Osteoblast (primary cell): ENCODE data around the gene DTX3. TPM values are rescaled to one million over a fixed set of nuclear protein-coding genes. Genes with fewer than 3 reads are reported as not detected.
A peak's percentile ranks its signal among the peaks of the same experiment; 100 is the strongest.
"Not testable (repeated sequence)": the region's sequence is repeated elsewhere in the genome, so short reads cannot be mapped to it uniquely, and the experiment has no call there.

Experiments
- DNase-seq: peaks from one replicate; pipeline ENCODE4 v3.0.0; 2011; ENCODE audit warnings: low spot score, mixed read lengths; ENCODE audit not compliant: insufficient read length; ENCODE audit errors: missing footprints
- H2AFZ ChIP-seq: 2 replicates; pipeline ENCODE4 v1.6.0; 2011; ENCODE audit warnings: mild to moderate bottlenecking, low read length
- H3K27ac ChIP-seq: 2 replicates; pipeline ENCODE4 v1.5.1; 2011; ENCODE audit warnings: mild to moderate bottlenecking, low read depth, low read length, moderate library complexity
- H3K27me3 ChIP-seq: 2 replicates; pipeline ENCODE4 v1.6.0; 2012; ENCODE audit warnings: mild to moderate bottlenecking, control low read depth, inconsistent platforms, low read length, moderate library complexity; ENCODE audit not compliant: insufficient read depth
- H3K36me3 ChIP-seq: 2 replicates; pipeline ENCODE4 v1.5.1; 2011; ENCODE audit warnings: mild to moderate bottlenecking, low read length, control low read depth, moderate library complexity; ENCODE audit not compliant: insufficient read depth
- H3K4me1 ChIP-seq: 2 replicates; pipeline ENCODE4 v1.5.1; 2011; ENCODE audit warnings: mild to moderate bottlenecking, low read length, control low read depth, moderate library complexity; ENCODE audit not compliant: insufficient read depth
- H3K4me2 ChIP-seq: 2 replicates; pipeline ENCODE4 v1.6.0; 2011; ENCODE audit warnings: mild to moderate bottlenecking, low read length; ENCODE audit not compliant: insufficient read depth
- H3K4me3 ChIP-seq: fragments of 200-600 bp; sonication (generic); 3 replicates; pipeline ENCODE4 v1.5.1; 2012; ENCODE audit warnings: mild to moderate bottlenecking, low read length, inconsistent platforms; ENCODE audit not compliant: insufficient read depth
- H3K79me2 ChIP-seq: 2 replicates; pipeline ENCODE4 v1.6.0; 2012; ENCODE audit warnings: mild to moderate bottlenecking, low read length, control low read depth, inconsistent platforms; ENCODE audit not compliant: insufficient read depth
- H3K9me3 ChIP-seq: 2 replicates; pipeline ENCODE4 v1.5.1; 2011; ENCODE audit warnings: low read depth, low read length, control low read depth
- H4K20me1 ChIP-seq: 2 replicates; pipeline ENCODE4 v1.6.0; 2012; ENCODE audit warnings: mild to moderate bottlenecking, low read length, control low read depth; ENCODE audit not compliant: insufficient read depth
- CTCF ChIP-seq: IDR thresholded peaks from 2 replicates; pipeline ENCODE4 v1.5.1; 2011; ENCODE audit warnings: mild to moderate bottlenecking, low read depth, low read length, moderate library complexity; ENCODE audit errors: extremely low read depth
- total RNA-seq: library from RNA; depleted of rRNA; stranded (reverse); fragments of >200 nt; gene quantifications from 2 replicates; pipeline ENCODE4 v1.2.3, GENCODE V29; 2012

The DTX3 gene
- total RNA-seq, 1 donor = 21.4 TPM

- Histone ChIP-seq H3K36me3 (peaks cover 7% of the 10 kb centered on the region), H3K79me2 (no peaks in the 10 kb centered on the region), H3K27ac (no peak overlapping the region), H3K27me3 (peaks cover 23% of the 10 kb centered on the region), H3K4me3 (no peak overlapping the region), H3K4me2 (no peak overlapping the region), H4K20me1 (no peaks in the 10 kb centered on the region), H3K4me1 (peaks cover 14% of the 10 kb centered on the region), H3K9me3 (no peaks in the 10 kb centered on the region), H2AFZ (no peak overlapping the region)
- DNase-seq = peak; percentile 94
- no peak for TF ChIP-seq CTCF
Measured at GRCh38 chr12:57616383-57617101, 11.9 kb downstream of the DTX3 start.

- Histone ChIP-seq H3K79me2 (no peaks in the 10 kb centered on the region), H3K4me3 (no peak overlapping the region), H2AFZ (no peak overlapping the region), H3K27me3 (peaks cover 33% of the 10 kb centered on the region), H4K20me1 (no peaks in the 10 kb centered on the region), H3K4me2 (no peak overlapping the region), H3K27ac (no peak overlapping the region), H3K4me1 (peaks cover 15% of the 10 kb centered on the region), H3K36me3 (peaks cover 7% of the 10 kb centered on the region), H3K9me3 (no peaks in the 10 kb centered on the region)
- DNase-seq = peak; percentile 57
- no peak for TF ChIP-seq CTCF
Measured at GRCh38 chr12:57617942-57618341, 13.3 kb downstream of the DTX3 start.

- H3K36me3 ChIP-seq, H2AFZ ChIP-seq, H4K20me1 ChIP-seq, H3K9me3 ChIP-seq, H3K27ac ChIP-seq, H3K79me2 ChIP-seq, H3K4me2 ChIP-seq, DNase-seq, H3K4me3 ChIP-seq: not testable (repeated sequence)
- H3K4me1 ChIP-seq = peaks cover 15% of the 10 kb centered on the region
- H3K27me3 ChIP-seq = peaks cover 33% of the 10 kb centered on the region
Measured at GRCh38 chr12:57618431-57618830, 13.8 kb downstream of the DTX3 start.

- DNase-seq = peak; percentile 71
- Histone ChIP-seq H2AFZ (no peak overlapping the region), H3K9me3 (no peaks in the 10 kb centered on the region), H3K36me3 (peaks cover 7% of the 10 kb centered on the region), H3K4me3 (no peak overlapping the region), H3K27ac (no peak overlapping the region), H4K20me1 (no peaks in the 10 kb centered on the region), H3K4me1 (peaks cover 15% of the 10 kb centered on the region), H3K27me3 (peaks cover 37% of the 10 kb centered on the region), H3K4me2 (no peak overlapping the region), H3K79me2 (no peaks in the 10 kb centered on the region)
- TF ChIP-seq CTCF = no peak
Measured at GRCh38 chr12:57618966-57619433, 14.4 kb downstream of the DTX3 start.
